ENCODE results near the gene SRL.

GRCh38 chr16:4192206-4192605 is 49.7 kb downstream of the SRL start:
- TF ChIP-seq, protein P1, sequence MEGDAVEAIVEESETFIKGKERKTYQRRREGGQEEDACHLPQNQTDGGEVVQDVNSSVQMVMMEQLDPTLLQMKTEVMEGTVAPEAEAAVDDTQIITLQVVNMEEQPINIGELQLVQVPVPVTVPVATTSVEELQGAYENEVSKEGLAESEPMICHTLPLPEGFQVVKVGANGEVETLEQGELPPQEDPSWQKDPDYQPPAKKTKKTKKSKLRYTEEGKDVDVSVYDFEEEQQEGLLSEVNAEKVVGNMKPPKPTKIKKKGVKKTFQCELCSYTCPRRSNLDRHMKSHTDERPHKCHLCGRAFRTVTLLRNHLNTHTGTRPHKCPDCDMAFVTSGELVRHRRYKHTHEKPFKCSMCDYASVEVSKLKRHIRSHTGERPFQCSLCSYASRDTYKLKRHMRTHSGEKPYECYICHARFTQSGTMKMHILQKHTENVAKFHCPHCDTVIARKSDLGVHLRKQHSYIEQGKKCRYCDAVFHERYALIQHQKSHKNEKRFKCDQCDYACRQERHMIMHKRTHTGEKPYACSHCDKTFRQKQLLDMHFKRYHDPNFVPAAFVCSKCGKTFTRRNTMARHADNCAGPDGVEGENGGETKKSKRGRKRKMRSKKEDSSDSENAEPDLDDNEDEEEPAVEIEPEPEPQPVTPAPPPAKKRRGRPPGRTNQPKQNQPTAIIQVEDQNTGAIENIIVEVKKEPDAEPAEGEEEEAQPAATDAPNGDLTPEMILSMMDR (IDR thresholded peaks at IDR 0.05): no peak
- TF ChIP-seq POLR2A (IDR thresholded peaks at IDR 0.05): no peak
